PFSK-1 (cell line): ENCODE data around the gene DAPK1.

Experiments used
- POLR2AphosphoS5 ChIP-seq: IDR thresholded peaks from 2 replicates; pipeline ENCODE4 v1.6.1; 2012; ENCODE audit warnings: low read depth, mild to moderate bottlenecking, control low read depth, low read length, moderate library complexity
- REST ChIP-seq, 2 experiments: IDR thresholded peaks; 2 replicates each; pipeline versions ENCODE4 v1.6.1 to v1.8.0; 2011 to 2012; ENCODE audit warnings: low read depth in 2 of 2, low read length in 2 of 2, control low read depth in 1 of 2, inconsistent platforms in 1 of 2, mild to moderate bottlenecking in 1 of 2, moderate library complexity in 1 of 2; ENCODE audit not compliant: insufficient read depth in 1 of 2
- TAF1 ChIP-seq: IDR thresholded peaks from 2 replicates; pipeline ENCODE4 v1.6.1; 2012; ENCODE audit warnings: low read length, control low read depth, borderline replicate concordance; ENCODE audit not compliant: insufficient read depth

DNA sequence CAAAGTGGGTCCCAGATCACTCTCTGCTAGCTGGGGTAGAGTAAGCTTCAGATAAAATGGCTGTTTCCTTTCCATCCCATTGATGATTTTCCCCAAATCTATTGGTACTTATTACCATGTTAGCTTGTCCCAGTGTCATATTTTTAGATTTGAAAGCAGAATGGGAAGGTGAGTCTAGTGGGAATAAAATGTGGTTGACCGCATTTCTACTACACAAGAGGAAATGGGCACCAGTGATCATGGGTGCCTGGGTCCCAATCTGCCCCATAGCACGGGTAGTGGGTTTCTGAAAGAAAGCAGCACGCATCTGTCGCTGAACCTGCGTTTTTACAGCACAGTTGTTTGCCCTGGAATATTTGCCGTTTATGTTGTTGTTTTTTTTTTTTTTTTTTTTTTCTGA lies 20.1 kb downstream of the DAPK1 start:
- TF ChIP-seq TAF1 (no peak), REST (IDR thresholded peaks at IDR 0.05; ENCODE audit: insufficient read depth in 1 of 2, low read depth in 2 of 2, low read length in 2 of 2) (no peak), POLR2AphosphoS5 (no peak)
